MM.1S (cell line): ENCODE measurements around the gene IMMP2L.

Experiments
- DNase-seq: peaks from one replicate; pipeline ENCODE4 v3.0.0-alpha.2; 2015
- H2AFZ ChIP-seq: fragments of 300-600 bp; sonication (generic); 2 replicates; pipeline ENCODE4 v1.6.0; 2016; ENCODE audit warnings: antibody characterized with exemption, low read length
- H3F3A ChIP-seq: fragments of 300-600 bp; sonication (generic); 2 replicates; pipeline ENCODE4 v1.6.1; 2016; ENCODE audit warnings: mild to moderate bottlenecking, antibody characterized with exemption, low read length, moderate library complexity, mixed read lengths; ENCODE audit not compliant: insufficient read depth
- H3K27ac ChIP-seq: fragments of 300-600 bp; sonication (generic); 2 replicates; pipeline ENCODE4 v1.5.1; 2016; ENCODE audit warnings: mild to moderate bottlenecking, low read length
- H3K27me3 ChIP-seq: fragments of 300-600 bp; sonication (generic); replicated peaks from 2 replicates; pipeline ENCODE4 v1.6.0; 2016; ENCODE audit warnings: low read length; ENCODE audit not compliant: insufficient read depth
- H3K36me3 ChIP-seq: fragments of 300-600 bp; sonication (generic); replicated peaks from 2 replicates; pipeline ENCODE4 v1.6.1; 2016; ENCODE audit warnings: mild to moderate bottlenecking, low read length, mixed read lengths; ENCODE audit not compliant: insufficient read depth
- H3K4me1 ChIP-seq: fragments of 300-600 bp; sonication (generic); 2 replicates; pipeline ENCODE4 v1.6.1; 2016; ENCODE audit warnings: low read length, mixed read lengths
- H3K4me2 ChIP-seq: fragments of 300-600 bp; sonication (generic); 2 replicates; pipeline ENCODE4 v1.6.0; 2016; ENCODE audit warnings: low read depth, low read length
- H3K4me3 ChIP-seq: fragments of 300-600 bp; sonication (generic); 2 replicates; pipeline ENCODE4 v1.5.1; 2016; ENCODE audit warnings: low read length, mixed read lengths
- H3K79me2 ChIP-seq: fragments of 300-600 bp; sonication (generic); 2 replicates; pipeline ENCODE4 v1.6.1; 2016; ENCODE audit warnings: mixed run types, low read length, mixed read lengths
- H3K9ac ChIP-seq: fragments of 300-600 bp; sonication (generic); 2 replicates; pipeline ENCODE4 v1.6.1; 2016; ENCODE audit warnings: low read length, mixed read lengths
- H3K9me2 ChIP-seq: fragments of 300-600 bp; sonication (generic); replicated peaks from 2 replicates; pipeline ENCODE4 v1.6.1; 2016; ENCODE audit warnings: mild to moderate bottlenecking, low read length, mixed read lengths; ENCODE audit not compliant: insufficient read depth
- H3K9me3 ChIP-seq: fragments of 300-600 bp; sonication (generic); replicated peaks from 2 replicates; pipeline ENCODE4 v1.6.1; 2016; ENCODE audit warnings: mild to moderate bottlenecking, low read length, mixed read lengths; ENCODE audit not compliant: insufficient read depth
- H4K20me1 ChIP-seq: fragments of 300-600 bp; sonication (generic); 2 replicates; pipeline ENCODE4 v1.6.1; 2016; ENCODE audit warnings: mild to moderate bottlenecking, low read length, moderate library complexity, mixed read lengths; ENCODE audit not compliant: insufficient read depth
- CTCF ChIP-seq: fragments of 300-600 bp; sonication (generic); IDR thresholded peaks from 2 replicates; pipeline ENCODE4 v1.5.1; 2016; ENCODE audit warnings: antibody characterized with exemption, low read length, mixed read lengths
- EZH2 ChIP-seq: fragments of 300-600 bp; sonication (generic); optimal IDR thresholded peaks from 2 replicates; pipeline ENCODE3; 2017; ENCODE audit warnings: low read depth, mild to moderate bottlenecking, antibody characterized with exemption, low read length, mixed read lengths
- EZH2phosphoT487 ChIP-seq: fragments of 300-600 bp; sonication (generic); IDR thresholded peaks from 2 replicates; pipeline ENCODE4 v1.6.1; 2018; ENCODE audit warnings: antibody characterized with exemption, low read length

IMMP2L gene

GRCh38 chr7:111012149-111012548 is 550.1 kb downstream of the IMMP2L start:
- H3K9me2 ChIP-seq, result no peaks in the 10 kb centered on the region
- H2AFZ ChIP-seq, result no peak overlapping the region
- H3K4me3 ChIP-seq, result no peak overlapping the region
- H3K79me2 ChIP-seq, result no peaks in the 10 kb centered on the region
- TF ChIP-seq EZH2phosphoT487 (no peak), CTCF (no peak), EZH2 (no peak)
- H3F3A ChIP-seq, result 0 out of 2 replicates have a peak, but pooled peaks cover 7% of the 10 kb centered on the region
- H3K27me3 ChIP-seq, result no peaks in the 10 kb centered on the region
- no peaks in the 10 kb centered on the region for H3K9me3 ChIP-seq
- DNase-seq, result no peak
- no peak overlapping the region for H3K9ac ChIP-seq
- no peaks in the 10 kb centered on the region for H3K36me3 ChIP-seq
- H4K20me1 ChIP-seq, result no peaks in the 10 kb centered on the region
- H3K4me1 ChIP-seq, result peaks cover 16% of the 10 kb centered on the region
- H3K27ac ChIP-seq, result no peak overlapping the region
- H3K4me2 ChIP-seq, result no peak overlapping the region

DNA sequence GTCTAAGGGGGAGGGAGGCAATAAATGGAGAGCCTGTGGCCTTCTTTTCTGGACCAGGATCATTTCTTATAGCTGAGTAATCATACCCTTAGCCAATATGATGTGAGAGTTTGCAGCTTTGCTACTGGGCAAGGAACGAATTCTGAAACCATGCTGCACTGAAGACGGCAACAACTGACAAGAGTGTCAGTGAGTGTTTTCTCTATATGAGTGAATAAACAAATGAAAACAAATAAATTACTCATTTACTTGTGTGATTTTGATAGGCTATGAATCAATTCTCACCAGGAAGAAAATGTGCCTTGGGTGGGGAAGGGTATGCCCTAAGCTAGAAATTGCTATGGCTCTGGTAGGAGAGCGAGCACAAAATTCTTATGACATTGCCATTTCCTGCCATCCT is 550.8 kb downstream of the IMMP2L start:
- 0 out of 2 replicates have a peak, but pooled peaks cover 7% of the 10 kb centered on the region for H3F3A ChIP-seq
- no peaks in the 10 kb centered on the region for H3K9me3 ChIP-seq
- no peaks in the 10 kb centered on the region for H3K36me3 ChIP-seq
- no peaks in the 10 kb centered on the region for H3K27me3 ChIP-seq
- peaks cover 16% of the 10 kb centered on the region for H3K4me1 ChIP-seq
- no peaks in the 10 kb centered on the region for H4K20me1 ChIP-seq
- no peak for DNase-seq
- no peaks in the 10 kb centered on the region for H3K79me2 ChIP-seq
- H3K4me3 ChIP-seq, result no peak overlapping the region
- H3K9me2 ChIP-seq, result no peaks in the 10 kb centered on the region
- H3K9ac ChIP-seq, result no peak overlapping the region
- no peak overlapping the region for H3K4me2 ChIP-seq
- H3K27ac ChIP-seq, result no peak overlapping the region
- no peak overlapping the region for H2AFZ ChIP-seq
- TF ChIP-seq CTCF (no peak), EZH2phosphoT487 (no peak), EZH2 (no peak)

DNA sequence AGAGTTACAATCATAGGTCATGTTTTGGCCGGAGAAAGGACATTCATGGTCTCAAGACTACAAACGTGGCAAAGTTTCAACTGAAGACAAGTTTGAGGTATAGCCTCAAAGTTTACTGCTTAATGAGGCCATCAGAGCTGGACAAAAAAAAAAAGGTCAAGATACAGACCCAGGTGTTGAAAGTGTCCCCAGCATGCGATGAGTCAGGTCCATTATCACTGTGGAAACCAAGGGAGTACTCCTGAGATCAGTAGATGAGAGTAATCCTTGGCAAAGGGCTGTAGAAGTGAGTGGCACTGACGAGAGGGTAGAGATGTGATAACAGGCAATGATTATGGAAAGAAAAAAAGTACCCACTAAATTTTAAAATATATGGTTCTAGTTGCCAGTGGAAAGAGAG is 551.5 kb downstream of the IMMP2L start:
- no peaks in the 10 kb centered on the region for H3K36me3 ChIP-seq
- 0 out of 2 replicates have a peak, but pooled peaks cover 7% of the 10 kb centered on the region for H3F3A ChIP-seq
- DNase-seq, result no peak
- H3K27me3 ChIP-seq, result no peaks in the 10 kb centered on the region
- H3K4me1 ChIP-seq, result peaks cover 16% of the 10 kb centered on the region
- TF ChIP-seq EZH2phosphoT487, result no peak
- no peak for TF ChIP-seq CTCF
- TF ChIP-seq EZH2, result no peak
- H3K4me3 ChIP-seq, result no peak overlapping the region
- H3K27ac ChIP-seq, result no peak overlapping the region
- no peak overlapping the region for H3K4me2 ChIP-seq
- H3K9ac ChIP-seq, result no peak overlapping the region
- H4K20me1 ChIP-seq, result no peaks in the 10 kb centered on the region
- H3K9me2 ChIP-seq, result no peaks in the 10 kb centered on the region
- H3K9me3 ChIP-seq, result no peaks in the 10 kb centered on the region
- no peak overlapping the region for H2AFZ ChIP-seq
- H3K79me2 ChIP-seq, result no peaks in the 10 kb centered on the region
